ENCODE measurements around the gene UBQLN1.
"Not testable (repeated sequence)": the region's sequence is repeated elsewhere in the genome, so short reads cannot be mapped to it uniquely, and the experiment has no call there.

Gene UBQLN1

DNA sequence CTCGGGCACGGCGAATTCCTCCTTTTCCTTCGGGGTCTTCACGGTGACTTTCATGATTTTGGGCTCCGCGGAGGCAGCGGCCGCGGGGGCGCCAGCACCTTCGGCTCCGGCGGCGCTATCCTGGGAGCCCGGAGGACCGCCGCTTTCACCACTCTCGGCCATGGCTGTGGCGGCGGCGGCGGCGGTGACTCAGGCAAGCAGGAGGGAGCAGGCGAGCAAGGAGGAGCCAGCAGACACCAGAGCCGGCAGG, 315 bp downstream of the UBQLN1 start:
- no peaks in the 10 kb centered on the region for H3K27me3 Mint-ChIP-seq
- peaks cover 26% of the 10 kb centered on the region for H3K36me3 Mint-ChIP-seq (ENCODE audit: low read depth)
- peaks cover 38% of the 10 kb centered on the region for H3K4me1 Mint-ChIP-seq (ENCODE audit: low read depth)
- peak overlapping the region; percentile 97 for H3K4me3 Mint-ChIP-seq
- no peaks in the 10 kb centered on the region for H3K9me3 Mint-ChIP-seq
- H3K27ac Mint-ChIP-seq = peak overlapping the region; percentile 100
- intact Hi-C loops (cut with micrococcal nuclease) = loop anchor here (2.0 to 10.0 kb wide), 5 partner anchors 50 to 267 kb away; partner anchors contain the start of genes GKAP1, IDNK and KIF27

DNA sequence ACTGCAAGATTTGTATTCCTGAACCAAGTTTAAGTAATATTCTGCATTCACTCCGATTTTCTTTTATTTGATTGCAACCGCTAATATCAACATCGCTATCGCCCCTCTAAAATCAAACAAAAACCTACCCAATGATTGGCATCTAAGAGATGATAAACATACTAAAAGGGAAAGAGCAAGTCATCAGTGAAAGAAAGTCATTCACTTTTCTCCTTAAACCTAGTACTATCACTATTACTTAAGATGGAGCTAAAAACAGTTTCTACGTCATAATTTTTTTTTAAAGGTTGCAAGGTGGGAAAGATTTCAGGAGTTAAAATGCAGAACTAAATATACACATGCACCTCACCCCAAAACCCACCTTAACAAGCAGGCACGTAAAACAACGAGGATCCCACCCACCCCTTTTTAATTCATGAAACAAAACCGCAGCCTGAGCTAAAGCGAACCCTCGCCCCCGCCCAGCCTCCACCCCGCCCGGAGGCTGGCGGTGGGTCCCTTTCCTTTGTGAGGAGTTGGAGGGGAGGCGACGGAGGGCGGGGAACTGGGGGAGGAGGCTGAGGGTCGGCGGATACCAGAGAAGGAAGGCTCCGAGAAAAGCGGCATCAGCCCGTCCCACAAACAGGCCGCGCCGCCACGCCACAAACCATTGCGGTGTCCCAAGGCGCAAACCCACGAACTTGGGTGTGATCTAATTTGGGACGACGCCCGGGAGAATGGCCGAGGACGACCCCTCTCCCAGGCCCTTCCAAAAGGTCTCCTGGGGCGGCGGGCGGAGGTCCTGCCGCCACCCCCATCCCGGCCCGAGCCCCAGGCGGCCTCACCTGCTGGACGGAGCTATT, 861 bp downstream of the UBQLN1 start:
- H3K27ac Mint-ChIP-seq = peak overlapping the region; percentile 100
- peaks cover 39% of the 10 kb centered on the region for H3K4me1 Mint-ChIP-seq (ENCODE audit: low read depth)

DNA sequence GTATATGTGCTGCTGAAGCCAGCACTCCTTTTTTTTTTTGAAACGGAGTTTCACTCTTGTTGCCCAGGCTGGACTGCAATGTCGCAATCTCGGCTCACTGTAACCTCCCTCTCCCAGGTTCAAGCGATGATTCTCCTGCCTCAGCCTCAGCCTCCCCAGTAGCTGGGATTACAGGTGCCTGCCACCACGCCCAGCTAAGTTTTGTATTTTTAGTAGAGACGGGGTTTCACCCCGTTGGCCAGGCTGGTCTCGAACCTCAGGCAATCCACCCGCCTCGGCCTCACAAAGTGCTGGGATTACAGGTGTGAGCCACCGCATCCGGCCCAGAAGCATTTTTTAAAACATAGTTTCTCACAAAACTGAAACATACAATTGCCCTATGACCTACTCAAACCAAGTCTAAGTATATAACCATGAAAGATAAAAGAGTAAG, 2.5 kb downstream of the UBQLN1 start:
- not testable (repeated sequence) for H3K9me3 Mint-ChIP-seq, H3K27me3 Mint-ChIP-seq, H3K4me3 Mint-ChIP-seq, H3K27ac Mint-ChIP-seq
- intact Hi-C loops (cut with micrococcal nuclease) = loop anchor here (5.0 to 10.0 kb wide), 4 partner anchors 48 to 270 kb away; partner anchors contain the start of genes GKAP1 and IDNK
- Mint-ChIP-seq H3K36me3 (ENCODE audit: low read depth) (peaks cover 26% of the 10 kb centered on the region), H3K4me1 (ENCODE audit: low read depth) (peaks cover 52% of the 10 kb centered on the region)

More for the DNA sequence above, 861 bp downstream of the UBQLN1 start:
- Mint-ChIP-seq H3K36me3 (ENCODE audit: low read depth) (peaks cover 26% of the 10 kb centered on the region), H3K4me3 (peak overlapping the region; percentile 97), H3K9me3 (no peaks in the 10 kb centered on the region), H3K27me3 (no peaks in the 10 kb centered on the region)
- intact Hi-C loops (cut with micrococcal nuclease) = loop anchor here (2.0 to 10.0 kb wide), 5 partner anchors 50 to 268 kb away; partner anchors contain the start of genes GKAP1, IDNK and KIF27

DNA sequence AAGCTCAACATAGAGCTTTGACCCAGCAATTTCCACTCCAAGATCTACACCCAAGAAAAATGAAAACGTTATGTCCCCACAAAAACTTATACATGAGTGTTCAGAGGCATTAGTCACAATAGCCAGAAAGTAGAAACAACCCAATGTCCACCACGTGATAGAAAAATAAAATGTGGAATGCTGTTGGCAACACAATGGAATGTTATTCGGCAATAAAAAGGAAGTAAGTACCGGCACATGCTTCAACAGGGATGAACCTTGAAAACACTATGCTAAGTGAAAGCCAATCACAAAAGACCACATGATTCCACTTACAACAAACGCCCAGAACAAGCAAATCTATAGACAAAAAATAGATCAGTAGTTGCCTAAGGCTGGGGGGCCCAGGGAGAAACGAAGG, 6.0 kb downstream of the UBQLN1 start:
- Mint-ChIP-seq H3K27me3 (no peaks in the 10 kb centered on the region), H3K4me1 (ENCODE audit: low read depth) (peaks cover 54% of the 10 kb centered on the region), H3K9me3 (no peaks in the 10 kb centered on the region), H3K36me3 (ENCODE audit: low read depth) (peaks cover 11% of the 10 kb centered on the region), H3K27ac (no peak overlapping the region), H3K4me3 (no peak overlapping the region)
- intact Hi-C loops (cut with micrococcal nuclease) = loop anchor here (10.0 kb wide), 2 partner anchors 113 to 273 kb away; partner anchors contain the start of gene GKAP1

DNA sequence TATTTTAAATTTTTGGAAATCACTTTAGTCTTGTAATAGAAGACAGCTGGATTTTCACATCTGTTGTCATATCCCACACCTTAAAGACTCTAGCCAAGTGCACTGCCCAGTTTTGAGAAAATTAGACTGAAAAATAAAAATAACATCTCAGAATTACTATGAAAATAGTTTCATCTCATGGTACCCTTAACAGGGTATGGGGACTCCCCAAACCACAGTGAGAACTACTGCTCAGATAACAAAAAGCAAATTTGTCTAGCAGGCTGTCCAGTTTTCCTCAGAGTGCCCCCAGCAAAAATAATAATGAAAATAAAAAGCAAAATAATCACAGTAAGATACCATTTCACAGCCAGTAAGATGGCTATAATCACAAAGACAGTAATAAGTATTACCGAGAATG, 6.5 kb downstream of the UBQLN1 start:
- intact Hi-C loops (cut with micrococcal nuclease) = loop anchor here (10.0 kb wide), 2 partner anchors 114 to 274 kb away; partner anchors contain the start of gene GKAP1
- Mint-ChIP-seq H3K27me3 (no peaks in the 10 kb centered on the region), H3K9me3 (no peaks in the 10 kb centered on the region), H3K27ac (no peak overlapping the region), H3K36me3 (ENCODE audit: low read depth) (peaks cover 11% of the 10 kb centered on the region), H3K4me3 (no peak overlapping the region), H3K4me1 (ENCODE audit: low read depth) (peaks cover 53% of the 10 kb centered on the region)

DNA sequence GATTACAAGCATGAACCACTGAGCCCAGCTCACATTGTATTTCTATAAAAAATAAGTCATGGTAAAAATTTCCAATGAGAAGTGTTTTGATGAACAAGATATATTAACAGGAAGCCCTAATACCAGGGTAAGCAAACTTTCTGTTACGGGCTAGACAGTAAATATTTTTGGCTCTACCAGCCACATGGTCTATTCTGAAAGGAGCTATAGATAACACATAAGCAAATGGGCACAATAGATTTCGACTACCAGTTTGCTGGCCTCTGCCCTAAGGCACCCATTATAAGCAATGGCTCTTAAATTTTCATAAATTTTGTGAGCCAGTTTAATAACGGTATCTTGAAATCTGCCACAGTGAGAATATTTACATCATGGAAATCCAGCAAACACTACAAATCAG, 8.1 kb downstream of the UBQLN1 start:
- peaks cover 51% of the 10 kb centered on the region for H3K4me1 Mint-ChIP-seq (ENCODE audit: low read depth)
- no peaks in the 10 kb centered on the region for H3K27me3 Mint-ChIP-seq
- H3K27ac Mint-ChIP-seq = no peak overlapping the region
- H3K9me3 Mint-ChIP-seq = no peaks in the 10 kb centered on the region
- H3K4me3 Mint-ChIP-seq = no peak overlapping the region
- no peaks in the 10 kb centered on the region for H3K36me3 Mint-ChIP-seq (ENCODE audit: low read depth)
- intact Hi-C loops (cut with micrococcal nuclease) = loop anchor here (10.0 kb wide), 2 partner anchors 115 to 275 kb away; partner anchors contain the start of gene GKAP1

DNA sequence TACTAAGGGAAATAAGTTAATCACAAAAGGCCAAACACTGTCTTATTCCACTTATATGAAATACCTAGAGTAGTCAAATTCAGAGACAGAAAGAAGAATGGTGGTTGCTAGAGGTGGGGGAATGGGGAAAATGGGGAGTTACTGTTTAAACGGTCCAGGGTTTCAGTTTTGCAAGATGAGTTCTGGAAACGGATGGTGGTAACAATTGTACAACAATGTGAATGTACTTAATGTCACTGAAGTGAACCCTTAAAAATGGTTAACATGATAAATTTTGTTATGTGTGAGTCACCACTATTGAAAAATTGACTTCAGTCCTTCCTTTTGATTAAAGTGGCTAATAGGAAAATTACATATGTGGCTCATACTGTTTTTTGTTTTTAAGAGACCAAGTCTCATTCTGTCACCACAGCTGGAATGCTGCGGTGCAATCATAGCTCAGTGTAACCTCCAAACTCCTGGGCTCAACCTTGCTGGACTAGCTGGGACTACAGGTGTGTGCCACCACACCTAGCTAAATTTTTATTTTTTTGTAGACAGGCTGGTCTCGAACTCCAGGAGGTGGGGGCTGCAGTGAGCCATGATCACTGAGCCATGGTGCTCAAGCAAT, 8.7 kb downstream of the UBQLN1 start:
- Mint-ChIP-seq H3K36me3 (ENCODE audit: low read depth) (no peaks in the 10 kb centered on the region), H3K4me3 (no peak overlapping the region), H3K27ac (no peak overlapping the region), H3K9me3 (no peaks in the 10 kb centered on the region), H3K27me3 (no peaks in the 10 kb centered on the region), H3K4me1 (ENCODE audit: low read depth) (peaks cover 51% of the 10 kb centered on the region)
- intact Hi-C loops (cut with micrococcal nuclease) = no loop called here

DNA sequence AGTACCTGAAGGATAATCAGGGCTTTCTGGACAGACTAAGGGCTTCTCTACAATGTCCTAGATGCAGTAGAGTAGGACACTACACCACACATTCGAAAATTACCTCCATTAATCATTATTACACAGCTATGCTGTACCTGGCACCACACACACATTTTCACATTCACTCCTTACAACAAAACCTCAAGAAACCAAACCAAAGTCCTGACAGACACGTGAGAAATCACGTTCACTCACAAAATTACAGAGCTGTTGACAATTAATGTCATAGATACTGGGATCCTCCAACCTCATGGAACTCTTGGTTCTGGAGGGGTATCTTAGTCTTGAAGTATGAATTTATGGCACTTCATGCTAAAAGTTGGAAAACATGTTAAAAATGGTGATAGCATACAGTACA, 16.3 kb downstream of the UBQLN1 start:
- intact Hi-C loops (cut with micrococcal nuclease) = no loop called here
- H3K4me3 Mint-ChIP-seq = no peak overlapping the region

DNA sequence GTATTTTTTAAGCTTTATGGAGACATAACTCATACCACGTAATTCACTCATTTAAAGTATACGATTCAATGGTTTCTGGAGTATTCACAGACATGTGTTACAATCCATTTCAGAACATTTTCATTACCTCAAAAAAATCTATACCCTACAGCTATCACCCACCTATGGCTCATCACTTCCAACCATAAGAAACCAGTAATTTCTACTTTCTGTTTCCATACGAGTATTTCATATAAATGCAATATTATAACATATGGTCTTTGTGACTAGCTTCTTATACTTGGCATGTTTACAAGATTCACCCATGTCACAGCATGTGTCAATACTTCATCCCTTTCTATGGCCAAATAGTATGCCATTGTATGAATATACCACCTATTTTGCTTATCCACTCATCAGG, 18.8 kb downstream of the UBQLN1 start:
- H3K9me3 Mint-ChIP-seq = no peaks in the 10 kb centered on the region
- H3K27ac Mint-ChIP-seq = no peak overlapping the region
- intact Hi-C loops (cut with micrococcal nuclease) = no loop called here
- peaks cover 18% of the 10 kb centered on the region for H3K36me3 Mint-ChIP-seq (ENCODE audit: low read depth)
- no peaks in the 10 kb centered on the region for H3K27me3 Mint-ChIP-seq
- peaks cover 33% of the 10 kb centered on the region for H3K4me1 Mint-ChIP-seq (ENCODE audit: low read depth)
- no peak overlapping the region for H3K4me3 Mint-ChIP-seq

More for the DNA sequence above, 16.3 kb downstream of the UBQLN1 start:
- Mint-ChIP-seq H3K27ac (no peak overlapping the region), H3K4me1 (ENCODE audit: low read depth) (peaks cover 40% of the 10 kb centered on the region), H3K9me3 (no peaks in the 10 kb centered on the region), H3K36me3 (ENCODE audit: low read depth) (peaks cover 6% of the 10 kb centered on the region), H3K27me3 (no peaks in the 10 kb centered on the region)

DNA sequence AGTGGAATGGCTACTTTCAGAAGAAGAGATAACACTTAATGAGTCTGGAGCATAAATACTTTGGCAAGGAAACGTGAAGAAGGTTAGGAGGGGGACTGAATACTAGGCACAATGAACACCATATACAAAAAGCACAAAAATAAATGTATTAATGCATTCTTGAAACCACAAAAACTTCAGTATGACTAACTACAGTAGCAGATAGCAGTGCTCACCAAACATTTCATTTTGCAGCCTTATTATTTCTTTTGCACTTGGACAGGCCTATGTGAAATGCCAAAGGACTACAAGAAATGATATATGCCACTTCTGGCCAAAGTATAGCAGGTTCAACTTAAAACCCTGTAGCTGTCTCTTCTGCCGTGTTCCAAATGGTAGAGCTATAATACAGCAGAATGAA, 26.3 kb downstream of the UBQLN1 start:
- Mint-ChIP-seq H3K4me3 (no peak overlapping the region), H3K27me3 (no peaks in the 10 kb centered on the region), H3K4me1 (ENCODE audit: low read depth) (peaks cover 3% of the 10 kb centered on the region), H3K36me3 (ENCODE audit: low read depth) (peaks cover 84% of the 10 kb centered on the region), H3K27ac (no peak overlapping the region), H3K9me3 (no peaks in the 10 kb centered on the region)
- intact Hi-C loops (cut with micrococcal nuclease) = no loop called here

DNA sequence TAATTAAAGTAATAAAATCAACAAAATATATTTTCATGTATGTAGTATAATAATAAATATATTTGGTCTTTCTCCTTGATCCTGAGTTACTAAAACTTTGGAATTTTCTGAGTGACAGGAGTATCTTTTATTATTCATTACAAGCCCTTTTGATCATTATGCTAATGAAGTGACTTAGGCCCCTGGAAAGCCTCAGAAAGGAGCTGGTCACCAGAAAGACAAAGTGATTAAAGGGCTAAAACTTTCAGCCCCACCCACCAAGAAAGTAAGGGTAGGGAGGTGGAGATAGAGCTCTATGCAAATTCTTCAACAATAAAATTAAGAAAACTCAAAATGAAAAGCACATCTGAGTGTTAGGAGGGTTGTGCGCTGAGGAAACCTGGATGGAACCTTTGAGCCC, 27.5 kb downstream of the UBQLN1 start:
- intact Hi-C loops (cut with micrococcal nuclease) = no loop called here
- peaks cover 91% of the 10 kb centered on the region for H3K36me3 Mint-ChIP-seq (ENCODE audit: low read depth)
- no peak overlapping the region for H3K27ac Mint-ChIP-seq
- no peaks in the 10 kb centered on the region for H3K9me3 Mint-ChIP-seq
- H3K27me3 Mint-ChIP-seq = no peaks in the 10 kb centered on the region
- no peak overlapping the region for H3K4me3 Mint-ChIP-seq
- no peaks in the 10 kb centered on the region for H3K4me1 Mint-ChIP-seq (ENCODE audit: low read depth)

DNA sequence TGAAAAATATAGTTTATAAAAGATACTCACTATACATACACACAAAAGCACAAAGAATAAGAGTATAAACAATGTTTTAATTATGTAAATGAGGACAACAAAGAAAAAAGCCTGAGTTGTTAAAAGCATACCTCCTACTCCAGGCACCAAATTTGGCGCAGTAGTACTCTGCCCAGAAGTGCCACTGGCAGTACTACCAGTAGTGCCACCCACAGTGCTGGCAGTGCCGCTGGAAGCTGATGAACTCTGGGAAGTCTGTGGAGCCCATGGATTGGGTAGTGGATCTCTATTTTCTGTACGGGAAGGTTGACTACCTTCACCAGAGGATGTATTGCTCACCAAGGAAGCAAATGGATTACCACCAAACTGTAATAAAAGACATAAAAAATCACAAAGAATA, 30.2 kb downstream of the UBQLN1 start:
- Mint-ChIP-seq H3K27me3 (no peaks in the 10 kb centered on the region), H3K36me3 (ENCODE audit: low read depth) (peaks cover 89% of the 10 kb centered on the region), H3K27ac (no peak overlapping the region), H3K4me3 (no peak overlapping the region), H3K4me1 (ENCODE audit: low read depth) (no peaks in the 10 kb centered on the region), H3K9me3 (no peaks in the 10 kb centered on the region)
- intact Hi-C loops (cut with micrococcal nuclease) = no loop called here

DNA sequence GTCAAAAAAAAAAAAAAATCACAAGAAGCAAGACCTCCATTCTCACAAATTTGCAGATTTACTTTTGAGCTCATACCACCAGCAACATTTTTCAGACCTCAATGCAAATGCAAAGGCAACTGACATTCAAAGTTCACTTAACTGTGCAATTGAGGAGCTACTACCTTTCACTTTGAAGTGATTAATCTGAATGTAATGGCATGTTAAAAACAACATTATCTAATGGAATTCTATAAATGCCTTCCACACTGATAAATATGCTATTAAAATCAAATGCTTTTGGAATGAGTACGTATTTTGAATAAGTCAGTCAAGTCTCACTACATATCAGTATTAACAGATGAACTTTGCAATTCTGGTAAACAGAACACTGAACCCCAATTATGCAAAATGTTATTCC, 32.3 kb downstream of the UBQLN1 start:
- Mint-ChIP-seq H3K36me3 (ENCODE audit: low read depth) (peaks cover 89% of the 10 kb centered on the region), H3K27ac (no peak overlapping the region), H3K4me1 (ENCODE audit: low read depth) (no peaks in the 10 kb centered on the region), H3K27me3 (no peaks in the 10 kb centered on the region), H3K9me3 (no peaks in the 10 kb centered on the region), H3K4me3 (no peak overlapping the region)
- intact Hi-C loops (cut with micrococcal nuclease) = no loop called here

DNA sequence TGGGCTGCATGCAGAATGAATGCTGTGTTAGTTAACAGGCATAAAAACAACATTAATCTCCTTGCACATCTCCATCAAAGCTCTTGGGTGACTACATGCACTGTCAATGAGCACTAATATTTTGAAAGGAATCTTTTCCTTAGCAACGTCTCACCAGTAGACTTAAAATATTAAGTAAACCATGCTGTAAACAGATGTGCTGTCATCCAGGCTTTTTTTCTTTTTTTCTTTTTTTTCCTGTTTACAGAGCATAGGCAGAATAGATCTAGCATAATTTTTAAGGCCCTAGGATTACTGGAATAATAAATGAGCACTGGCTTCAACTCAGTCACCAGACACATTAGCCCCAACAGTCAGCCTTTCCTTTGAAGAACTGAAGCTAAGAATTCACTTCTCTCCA, 36.3 kb downstream of the UBQLN1 start:
- no peak overlapping the region for H3K27ac Mint-ChIP-seq
- H3K4me1 Mint-ChIP-seq (ENCODE audit: low read depth) = peaks cover 5% of the 10 kb centered on the region
- H3K27me3 Mint-ChIP-seq = no peaks in the 10 kb centered on the region
- intact Hi-C loops (cut with micrococcal nuclease) = no loop called here
- no peak overlapping the region for H3K4me3 Mint-ChIP-seq
- H3K9me3 Mint-ChIP-seq = no peaks in the 10 kb centered on the region
- peaks cover 69% of the 10 kb centered on the region for H3K36me3 Mint-ChIP-seq (ENCODE audit: low read depth)

Data from dendritic cell treated with granulocyte-macrophage colony-stimulating factor and Interleukin-4, amounts not matched to agents 40 ng/mL and 50 ng/mL, for 4 days (primary cell).